K562 (cell line): ENCODE data around the gene NUSAP1. TPM values are rescaled to one million over a fixed set of nuclear protein-coding genes. Genes with fewer than 3 reads are reported as not detected.

Experiments used
- ATAC-seq: fragments of 200-7000 bp; cut with Tn5 transposase; 3 replicates; pipeline ENCODE4 v1.9.1; 2020; ENCODE audit warnings: moderate library complexity
- BruUV-seq: library from RNA; stranded (reverse); fragments of 400-500 nt; replicated peaks from 2 replicates; lab custom pipeline; 2021; lab: Mats Ljungman, UMichigan
- CTCF ChIA-PET: fragments of 300-600 bp; formaldehyde crosslinking; extraction: SDS; loops from one replicate; lab custom pipeline; 2021; ENCODE audit warnings: low intra/inter-chr PET ratio; lab: Yijun Ruan, JAX
- POLR2A ChIA-PET: fragments of 300-600, 350-650 bp; sonication (Branson Sonifier 250); formaldehyde crosslinking; extraction: SDS; loops from one replicate; lab custom pipeline; 2021; ENCODE audit warnings: antibody characterized with exemption, inconsistent platforms; lab: Yijun Ruan, JAX
- DNase-seq, 4 experiments: peaks; one replicate each; pipeline versions ENCODE4 v3.0.0 to v3.0.0-alpha.2; 2011 to 2018; ENCODE audit warnings: low spot score in 3 of 4, mixed read lengths in 3 of 4; ENCODE audit errors: extremely low read depth in 1 of 4
- FAIRE-seq: peaks from 2 replicates; lab custom pipeline; 2011; peaks lifted over from hg19 to GRCh38; lab: Jason Lieb, UNC
- H2AFZ ChIP-seq: 2 replicates; pipeline ENCODE4 v1.6.0; 2011; ENCODE audit warnings: low read depth, low read length, control low read depth, inconsistent platforms
- H3K27ac ChIP-seq: fragments of 200-600 bp; 3 replicates; pipeline ENCODE4 v1.8.0; 2011; ENCODE audit warnings: low read depth, mild to moderate bottlenecking, control low read depth, inconsistent platforms, low read length, moderate library complexity, mixed read lengths; ENCODE audit errors: extremely low read depth
- H3K27me3 ChIP-seq, 2 experiments: fragments of 300-600 bp in 1 of 2; 2 replicates in 1 of 2; 3 replicates in 1 of 2; pipeline versions ENCODE4 v1.6.0 to v1.8.0; 2011; ENCODE audit warnings: inconsistent platforms in 2 of 2, low read length in 2 of 2, mild to moderate bottlenecking in 1 of 2, mixed read lengths in 1 of 2, moderate library complexity in 1 of 2; ENCODE audit not compliant: control insufficient read depth in 2 of 2, insufficient read depth in 2 of 2
- H3K36me3 ChIP-seq: fragments of 300-600 bp; 3 replicates; pipeline ENCODE4 v1.8.0; 2011; ENCODE audit warnings: mild to moderate bottlenecking, low read length, inconsistent platforms; ENCODE audit not compliant: control insufficient read depth, insufficient read depth
- H3K4me1 ChIP-seq, 2 experiments: fragments of 200-600 bp in 1 of 2; replicated peaks in 1 of 2; 2 replicates in 1 of 2; 3 replicates in 1 of 2; pipeline versions ENCODE4 v1.5.1 to v1.8.0; 2011; ENCODE audit warnings: inconsistent platforms in 2 of 2, low read length in 2 of 2, mild to moderate bottlenecking in 1 of 2, mixed read lengths in 1 of 2, moderate library complexity in 1 of 2; ENCODE audit not compliant: control insufficient read depth in 2 of 2, insufficient read depth in 2 of 2
- H3K4me2 ChIP-seq: 2 replicates; pipeline ENCODE4 v1.6.1; 2011; ENCODE audit warnings: low read length, control low read depth, inconsistent platforms, mixed read lengths; ENCODE audit not compliant: insufficient read depth
- H3K4me3 ChIP-seq: fragments of 200-600 bp; sonication (generic), shearing (Covaris generic); 2 replicates; pipeline ENCODE4 v1.5.1; 2016; ENCODE audit warnings: control low read depth, inconsistent platforms
- H3K79me2 ChIP-seq: fragments of 200-600 bp; 3 replicates; pipeline ENCODE4 v1.8.0; 2011; ENCODE audit warnings: low read length, inconsistent platforms; ENCODE audit not compliant: control insufficient read depth, insufficient read depth
- H3K9ac ChIP-seq, 2 experiments: 2 replicates each; pipeline versions ENCODE4 v1.6.0 to v1.6.1; 2011; ENCODE audit warnings: low read depth in 2 of 2, low read length in 2 of 2, control low read depth in 1 of 2, inconsistent platforms in 1 of 2, mild to moderate bottlenecking in 1 of 2, mixed read lengths in 1 of 2; ENCODE audit not compliant: insufficient read depth in 1 of 2
- H3K9me1 ChIP-seq: one replicate; pipeline ENCODE4 v1.6.0; 2011; ENCODE audit warnings: inconsistent platforms, mild to moderate bottlenecking, low read length, moderate library complexity; ENCODE audit not compliant: control insufficient read depth, insufficient read depth
- H3K9me3 ChIP-seq: replicated peaks from 2 replicates; pipeline ENCODE4 v1.5.1; 2011; ENCODE audit warnings: low read depth, low read length, inconsistent platforms; ENCODE audit not compliant: control insufficient read depth, insufficient read depth
- H4K20me1 ChIP-seq: replicated peaks from 2 replicates; pipeline ENCODE4 v1.6.1; 2011; ENCODE audit warnings: low read length, inconsistent platforms, mixed read lengths; ENCODE audit not compliant: control insufficient read depth, insufficient read depth
- BRD9 ChIP-seq: fragments of 450-650 bp; IDR thresholded peaks from 2 replicates; pipeline ENCODE4 v1.6.1; 2018; ENCODE audit warnings: low read depth; ENCODE audit not compliant: partially characterized antibody
- GABPB1 ChIP-seq: sonication (generic); formaldehyde crosslinking; IDR thresholded peaks from 2 replicates; pipeline ENCODE4 v1.8.0; 2022; ENCODE audit warnings: mild to moderate bottlenecking, missing genetic modification reagents
- NBN ChIP-seq: fragments of 450-650 bp; IDR thresholded peaks from 2 replicates; pipeline ENCODE4 v1.6.1; 2016; ENCODE audit warnings: low read depth, mild to moderate bottlenecking
- POLR2AphosphoS5 ChIP-seq: IDR thresholded peaks from 2 replicates; pipeline ENCODE4 v1.6.1; 2011; ENCODE audit warnings: mild to moderate bottlenecking, low read depth, low read length, moderate library complexity; ENCODE audit not compliant: control insufficient read depth, insufficient read depth
- ZNF212 ChIP-seq: fragments of 450-650 bp; formaldehyde crosslinking; IDR thresholded peaks from 2 replicates; pipeline ENCODE4 v1.4.0; 2020; ENCODE audit warnings: mild to moderate bottlenecking
- ZNF3 ChIP-seq: fragments of 250-450 bp; sonication (Bioruptor Pico); IDR thresholded peaks from 2 replicates; pipeline ENCODE4 v1.5.0; 2021; ENCODE audit warnings: mild to moderate bottlenecking, moderate library complexity
- ZNF431 ChIP-seq: sonication (generic); formaldehyde crosslinking; IDR thresholded peaks from 2 replicates; pipeline ENCODE4 v1.8.0; 2022; ENCODE audit warnings: mild to moderate bottlenecking, missing genetic modification reagents
- WGBS: fragments of 100-300 bp; shearing (Covaris generic); methylation state at CpG from one replicate; pipeline ENCODE4 v1.1.6; 2016; ENCODE audit warnings: low coverage, mixed read lengths; ENCODE audit not compliant: insufficient coverage; ENCODE audit errors: missing lambda C conversion rate; 5-methylcytosine and 5-hydroxymethylcytosine counted together
- in situ Hi-C: fragments of 300-500 bp; cut with MboI; formaldehyde crosslinking; loops from 4 replicates; pipeline ENCODE4 v1.15.0; 2018; ENCODE audit warnings: inconsistent platforms, mixed read lengths
- intact Hi-C: fragments of 100-400 bp; cut with micrococcal nuclease; formaldehyde crosslinking; loops from 2 replicates; pipeline ENCODE4 v1.14.2; 2022
- polyA plus RNA-seq, 8 experiments: library from polyadenylated mRNA; depleted of rRNA in 4 of 8; stranded (reverse) in 5 of 8; unstranded in 3 of 8; fragments of >200 nt; fragmentation: Nextera tagmentation in 2 of 8; fragmentation: Illumina TruSeq in 1 of 8; extraction: Ambion mirVana in 2 of 8; extraction: Trizol in 1 of 8; gene quantifications; 2 replicates each; pipeline versions ENCODE4 v1.2.1 to v1.2.3, GENCODE V29; 2011 to 2014; ENCODE audit warnings: inconsistent platforms in 1 of 8, missing spikeins in 1 of 8
- total RNA-seq, 7 experiments: library from RNA; depleted of rRNA in 6 of 7; stranded (reverse); fragments of >200 nt in 6 of 7; fragmentation: Illumina TruSeq in 2 of 7; extraction: Trizol in 2 of 7; gene quantifications; 2 replicates each; pipeline versions ENCODE4 v1.2.1 to v1.2.3, GENCODE V29; 2011 to 2021; ENCODE audit warnings: low replicate concordance in 1 of 7
- TF ChIP-seq, protein P1 (sequence below): fragments of 450-650 bp; formaldehyde crosslinking; IDR thresholded peaks from 2 replicates; pipeline ENCODE4 v1.4.0; 2020; ENCODE audit warnings: mild to moderate bottlenecking, moderate library complexity
- TF ChIP-seq, protein P2 (sequence below), 2 experiments: fragments of 450-650 bp in 1 of 2; sonication (generic) in 1 of 2; formaldehyde crosslinking in 1 of 2; IDR thresholded peaks in 1 of 2; conservative IDR thresholded peaks in 1 of 2; 2 replicates each; pipeline versions ENCODE4 v1.6.1 to v1.8.1; 2016 to 2023; ENCODE audit warnings: mild to moderate bottlenecking in 2 of 2, moderate library complexity in 2 of 2, inconsistent platforms in 1 of 2, missing genetic modification reagents in 1 of 2
- TF ChIP-seq, protein P3 (sequence below), 2 experiments: fragments of 450-650 bp; formaldehyde crosslinking in 1 of 2; IDR thresholded peaks; 2 replicates each; pipeline versions ENCODE4 v1.4.0 to v1.6.1; 2014 to 2020; ENCODE audit warnings: mild to moderate bottlenecking in 2 of 2, borderline replicate concordance in 1 of 2, low read depth in 1 of 2

Gene NUSAP1
- total and polyA plus RNA-seq, 9 of the 15 experiments (the other 6 are each of a cell fraction or from before 2014, with no cell fraction given) = 119 to 266 (median 227) TPM

- ATAC-seq = no peak
- peak overlapping the region; percentile 94 for H3K27ac ChIP-seq
- H3K27me3 ChIP-seq = no peaks in the 10 kb centered on the region
- intact Hi-C loops = loop anchor here (2.0 to 5.0 kb wide), 2 partner anchors 50 to 101 kb away; partner anchors contain the start of genes CHP1 and EXD1
- ChIA-PET CTCF (interaction anchor here (0.6 kb wide), 2 partner anchors 228 to 426 kb away, joined by 3 read pairs; no protein-coding TSS in a partner anchor), POLR2A (interaction anchor here (0.5 to 2.6 kb wide), 24 partner anchors 9 to 675 kb away, joined by 3 to 29 read pairs (median 6); partner anchors contain the start of genes CHP1 and EXD1)
- no peak for DNase-seq
- no TSS peak for BruUV-seq
- peaks cover 4% of the 10 kb centered on the region; the same call in 1 of the 2 replicates for H4K20me1 ChIP-seq
- 1% methylated on average over 14 of the region's 14 CpGs for WGBS
- H3K4me3 ChIP-seq = peak overlapping the region; percentile 83
- peak; percentile 79 for FAIRE-seq
- peaks cover 60% of the 10 kb centered on the region for H3K79me2 ChIP-seq
- H3K4me1 ChIP-seq = peaks cover under 1 to 9% of the 10 kb centered on the region in 2 experiments; a peak in 2 of 5 replicates
- H3K36me3 ChIP-seq = peaks cover 17% of the 10 kb centered on the region
- H3K4me2 ChIP-seq = peak overlapping the region; percentile 95
- no peaks in the 10 kb centered on the region for H3K9me3 ChIP-seq
- peak overlapping the region; percentile 98 for H2AFZ ChIP-seq
- no peaks in the 10 kb centered on the region for H3K9me1 ChIP-seq
- in situ Hi-C loops = no loop called here
- H3K9ac ChIP-seq = peak overlapping the region; percentile 90 to 99
- TF ChIP-seq POLR2AphosphoS5 (no peak), NBN (no peak), ZNF212 (no peak), ZNF431 (CRISPR knock-in tag) (0 out of 2 replicates have a peak, but pooled peaks have one; percentile 6), GABPB1 (no peak), BRD9 (peak; percentile 53), ZNF3 (no peak)
- TF ChIP-seq, protein P1, sequence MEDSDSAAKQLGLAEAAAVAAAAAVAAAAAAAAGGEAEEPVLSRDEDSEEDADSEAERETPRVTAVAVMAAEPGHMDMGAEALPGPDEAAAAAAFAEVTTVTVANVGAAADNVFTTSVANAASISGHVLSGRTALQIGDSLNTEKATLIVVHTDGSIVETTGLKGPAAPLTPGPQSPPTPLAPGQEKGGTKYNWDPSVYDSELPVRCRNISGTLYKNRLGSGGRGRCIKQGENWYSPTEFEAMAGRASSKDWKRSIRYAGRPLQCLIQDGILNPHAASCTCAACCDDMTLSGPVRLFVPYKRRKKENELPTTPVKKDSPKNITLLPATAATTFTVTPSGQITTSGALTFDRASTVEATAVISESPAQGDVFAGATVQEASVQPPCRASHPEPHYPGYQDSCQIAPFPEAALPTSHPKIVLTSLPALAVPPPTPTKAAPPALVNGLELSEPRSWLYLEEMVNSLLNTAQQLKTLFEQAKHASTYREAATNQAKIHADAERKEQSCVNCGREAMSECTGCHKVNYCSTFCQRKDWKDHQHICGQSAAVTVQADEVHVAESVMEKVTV (CRISPR knock-in tag) = peak; percentile 31; the same call in 1 of the 2 replicates
- TF ChIP-seq, protein P2, sequence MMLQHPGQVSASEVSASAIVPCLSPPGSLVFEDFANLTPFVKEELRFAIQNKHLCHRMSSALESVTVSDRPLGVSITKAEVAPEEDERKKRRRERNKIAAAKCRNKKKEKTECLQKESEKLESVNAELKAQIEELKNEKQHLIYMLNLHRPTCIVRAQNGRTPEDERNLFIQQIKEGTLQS (IDR thresholded peaks at IDR 0.05) = no peak
- TF ChIP-seq, protein P2 (CRISPR knock-in tag; conservative IDR thresholded peaks at IDR 0.05) = peak; percentile 82; the same call in 1 of the 2 replicates
- TF ChIP-seq, protein P3, sequence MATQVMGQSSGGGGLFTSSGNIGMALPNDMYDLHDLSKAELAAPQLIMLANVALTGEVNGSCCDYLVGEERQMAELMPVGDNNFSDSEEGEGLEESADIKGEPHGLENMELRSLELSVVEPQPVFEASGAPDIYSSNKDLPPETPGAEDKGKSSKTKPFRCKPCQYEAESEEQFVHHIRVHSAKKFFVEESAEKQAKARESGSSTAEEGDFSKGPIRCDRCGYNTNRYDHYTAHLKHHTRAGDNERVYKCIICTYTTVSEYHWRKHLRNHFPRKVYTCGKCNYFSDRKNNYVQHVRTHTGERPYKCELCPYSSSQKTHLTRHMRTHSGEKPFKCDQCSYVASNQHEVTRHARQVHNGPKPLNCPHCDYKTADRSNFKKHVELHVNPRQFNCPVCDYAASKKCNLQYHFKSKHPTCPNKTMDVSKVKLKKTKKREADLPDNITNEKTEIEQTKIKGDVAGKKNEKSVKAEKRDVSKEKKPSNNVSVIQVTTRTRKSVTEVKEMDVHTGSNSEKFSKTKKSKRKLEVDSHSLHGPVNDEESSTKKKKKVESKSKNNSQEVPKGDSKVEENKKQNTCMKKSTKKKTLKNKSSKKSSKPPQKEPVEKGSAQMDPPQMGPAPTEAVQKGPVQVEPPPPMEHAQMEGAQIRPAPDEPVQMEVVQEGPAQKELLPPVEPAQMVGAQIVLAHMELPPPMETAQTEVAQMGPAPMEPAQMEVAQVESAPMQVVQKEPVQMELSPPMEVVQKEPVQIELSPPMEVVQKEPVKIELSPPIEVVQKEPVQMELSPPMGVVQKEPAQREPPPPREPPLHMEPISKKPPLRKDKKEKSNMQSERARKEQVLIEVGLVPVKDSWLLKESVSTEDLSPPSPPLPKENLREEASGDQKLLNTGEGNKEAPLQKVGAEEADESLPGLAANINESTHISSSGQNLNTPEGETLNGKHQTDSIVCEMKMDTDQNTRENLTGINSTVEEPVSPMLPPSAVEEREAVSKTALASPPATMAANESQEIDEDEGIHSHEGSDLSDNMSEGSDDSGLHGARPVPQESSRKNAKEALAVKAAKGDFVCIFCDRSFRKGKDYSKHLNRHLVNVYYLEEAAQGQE (IDR thresholded peaks at IDR 0.05; ENCODE audit: borderline replicate concordance) = peak; percentile 50; the same call in 1 of the 2 replicates
- TF ChIP-seq, protein P3 (CRISPR knock-in tag; IDR thresholded peaks at IDR 0.05; ENCODE audit: low read depth) = no peak
Measured at GRCh38 chr15:41331833-41332193, 868 bp upstream of the NUSAP1 start.
